B cell (primary cell): ENCODE measurements around the gene LGALS7. TPM values are rescaled to one million over a fixed set of nuclear protein-coding genes. Genes with fewer than 3 reads are reported as not detected.
"Not testable (repeated sequence)": the region's sequence is repeated elsewhere in the genome, so short reads cannot be mapped to it uniquely, and the experiment has no call there.

Experiments used
- ATAC-seq: fragments of 200-7000 bp; cut with Tn5 transposase; one replicate; pipeline ENCODE4 v1.10.0; 2021; ENCODE audit warnings: low read depth, mild to moderate bottlenecking, moderate number of reproducible peaks, moderate library complexity
- CTCF ChIA-PET: fragments of 350-600 bp; sonication (Branson Sonifier 250); formaldehyde crosslinking; loops from one replicate; lab custom pipeline; 2021; ENCODE audit warnings: antibody characterized with exemption, inconsistent platforms; lab: Charles Lee
- POLR2A ChIA-PET: fragments of 350-600 bp; sonication (Branson Sonifier 250); formaldehyde crosslinking; loops from one replicate; lab custom pipeline; 2021; ENCODE audit warnings: antibody characterized with exemption; lab: Charles Lee
- DNase-seq: peaks from one replicate; pipeline ENCODE4 v3.0.0; 2013
- H2AFZ ChIP-seq: 2 replicates; pipeline ENCODE4 v1.6.1; 2012; ENCODE audit warnings: mild to moderate bottlenecking, low read depth, low read length; ENCODE audit not compliant: insufficient read depth, poor library complexity, severe bottlenecking
- H3K27ac ChIP-seq, 2 donors: 1 replicate in 1 of 2; 2 replicates in 1 of 2; pipeline ENCODE4 v1.5.1; 2012 to 2013; ENCODE audit warnings: low read length in 2 of 2, mild to moderate bottlenecking in 2 of 2, moderate library complexity in 1 of 2
- H3K27me3 ChIP-seq, 4 experiments: fragments of 200-600 bp in 1 of 4; sonication (generic) in 1 of 4; replicated peaks in 1 of 4; 1 replicate in 2 of 4; 2 replicates in 2 of 4; pipeline versions ENCODE4 v1.6.1 to v1.7.0; 2013 to 2016; ENCODE audit warnings: low read length in 3 of 4, mild to moderate bottlenecking in 2 of 4, mixed read lengths in 1 of 4, moderate library complexity in 1 of 4; ENCODE audit not compliant: insufficient read depth in 4 of 4, control insufficient read depth in 3 of 4; ENCODE audit errors: control extremely low read depth in 1 of 4
- H3K36me3 ChIP-seq, 2 experiments: replicated peaks in 1 of 2; 1 replicate in 1 of 2; 2 replicates in 1 of 2; pipeline versions ENCODE4 v1.6.1 to v1.7.1; 2013; ENCODE audit warnings: low read length in 1 of 2; ENCODE audit not compliant: insufficient read depth in 2 of 2, control insufficient read depth in 1 of 2; ENCODE audit errors: control extremely low read depth in 1 of 2, extremely low read depth in 1 of 2
- H3K4me1 ChIP-seq, 2 donors: fragments of 200-600 bp in 1 of 2; sonication (generic) in 1 of 2; 1 replicate in 1 of 2; 2 replicates in 1 of 2; pipeline versions ENCODE4 v1.5.1 to v1.6.1; 2013 to 2017; ENCODE audit warnings: low read length in 2 of 2; ENCODE audit not compliant: control insufficient read depth in 2 of 2, insufficient read depth in 2 of 2
- H3K4me2 ChIP-seq: replicated peaks from 2 replicates; pipeline ENCODE3; 2012; ENCODE audit warnings: mild to moderate bottlenecking, low read depth, low read length; ENCODE audit not compliant: poor library complexity, severe bottlenecking
- H3K4me3 ChIP-seq, 5 experiments: fragments of 200-600 bp in 1 of 5; sonication (generic) in 1 of 5; 1 replicate in 3 of 5; 2 replicates in 2 of 5; pipeline versions ENCODE4 v1.5.1 to v1.7.0; 2011 to 2016; ENCODE audit warnings: low read length in 4 of 5, mild to moderate bottlenecking in 4 of 5, low read depth in 2 of 5, control low read depth in 1 of 5, moderate library complexity in 1 of 5; ENCODE audit not compliant: insufficient read depth in 1 of 5; ENCODE audit errors: control extremely low read depth in 1 of 5, extremely low read depth in 1 of 5
- H3K79me2 ChIP-seq: fragments of 200-600 bp; sonication (generic); one replicate; pipeline ENCODE4 v1.6.0; 2016; ENCODE audit warnings: low read length; ENCODE audit not compliant: control insufficient read depth, insufficient read depth
- H3K9ac ChIP-seq: fragments of 200-600 bp; sonication (generic); 2 replicates; pipeline ENCODE4 v1.6.1; 2017; ENCODE audit warnings: mild to moderate bottlenecking, low read length, moderate library complexity
- H3K9me3 ChIP-seq, 3 donors: one replicate each; pipeline versions ENCODE4 v1.6.1 to v1.7.1; 2013; ENCODE audit warnings: low read length in 2 of 3; ENCODE audit not compliant: control insufficient read depth in 2 of 3, insufficient read depth in 1 of 3; ENCODE audit errors: control extremely low read depth in 1 of 3
- H4K20me1 ChIP-seq: 2 replicates; pipeline ENCODE4 v1.6.0; 2012; ENCODE audit warnings: mild to moderate bottlenecking, low read length; ENCODE audit not compliant: insufficient read depth, control insufficient read depth, poor library complexity, severe bottlenecking
- H3K27ac Mint-ChIP-seq: one replicate; pipeline ENCODE4 v1.8.0; 2021; ENCODE audit warnings: mixed read lengths
- H3K27me3 Mint-ChIP-seq: one replicate; pipeline ENCODE4 v1.8.0; 2021; ENCODE audit warnings: mixed read lengths
- H3K4me1 Mint-ChIP-seq: one replicate; pipeline ENCODE4 v1.8.0; 2021; ENCODE audit warnings: mixed read lengths
- H3K4me3 Mint-ChIP-seq: one replicate; pipeline ENCODE4 v1.8.0; 2021; ENCODE audit warnings: mixed read lengths
- H3K9me3 Mint-ChIP-seq: one replicate; pipeline ENCODE4 v1.8.0; 2022; ENCODE audit warnings: mixed read lengths; ENCODE audit not compliant: insufficient read depth
- CTCF ChIP-seq: fragments of 200-600 bp; IDR thresholded peaks from one replicate; pipeline ENCODE4 v1.8.0; 2022; ENCODE audit warnings: antibody characterized with exemption, mild to moderate bottlenecking
- EZH2 ChIP-seq: IDR thresholded peaks from 2 replicates; pipeline ENCODE4 v1.6.1; 2012; ENCODE audit warnings: borderline replicate concordance, low read depth, mild to moderate bottlenecking, moderate library complexity, low read length; ENCODE audit not compliant: insufficient read depth, poor library complexity, severe bottlenecking
- WGBS: methylation state at CpG from one replicate; pipeline ENCODE4 v1.1.5; 2013; ENCODE audit warnings: missing lambda C conversion rate; ENCODE audit not compliant: insufficient coverage; 5-methylcytosine and 5-hydroxymethylcytosine counted together
- intact Hi-C: fragments of 100-400 bp; cut with micrococcal nuclease; formaldehyde crosslinking; loops from one replicate; pipeline ENCODE4 v1.10.0; 2022
- polyA plus RNA-seq: library from polyadenylated mRNA; depleted of rRNA; stranded (reverse); fragments of >200 nt; gene quantifications from 2 replicates; pipeline ENCODE4 v1.2.3, GENCODE V29; 2012
- total RNA-seq, 2 donors: library from RNA; stranded (reverse); fragments of 120-200 nt in 1 of 2; gene quantifications; 1 replicate in 1 of 2; 2 replicates in 1 of 2; pipeline versions ENCODE4 v1.2.3 to v1.2.4, GENCODE V29; 2013 to 2022

LGALS7 gene
- total and polyA plus RNA-seq, 2 donors (not counting 1 experiment from before 2014, with no cell fraction given): not detected

- H3K9ac ChIP-seq: no peak overlapping the region
- Mint-ChIP-seq H3K27ac (no peak overlapping the region), H3K4me3 (no peak overlapping the region), H3K4me1 (no peaks in the 10 kb centered on the region), H3K9me3 (no peaks in the 10 kb centered on the region), H3K27me3 (peaks cover 9% of the 10 kb centered on the region)
- H3K36me3 ChIP-seq: no peaks in the 10 kb centered on the region
- no peak overlapping the region for H3K4me3 ChIP-seq
- no peak overlapping the region for H2AFZ ChIP-seq
- 80% methylated on average over 7 of the region's 7 CpGs for WGBS
- TF ChIP-seq EZH2 (no peak), CTCF (no peak)
- no peak overlapping the region for H3K27ac ChIP-seq
- no peaks in the 10 kb centered on the region for H4K20me1 ChIP-seq
- H3K4me2 ChIP-seq: no peak overlapping the region
- intact Hi-C loops: no loop called here
- H3K4me1 ChIP-seq: no peaks in the 10 kb centered on the region
- ChIA-PET CTCF (interaction anchor here (1.2 kb wide), 1 partner anchor 9 kb away, joined by 5 read pairs; no protein-coding TSS in a partner anchor), POLR2A (no interaction called here)
- no peaks in the 10 kb centered on the region for H3K27me3 ChIP-seq
- ATAC-seq (no peak), DNase-seq (no peak)
- H3K9me3 ChIP-seq: no peaks in the 10 kb centered on the region
- H3K79me2 ChIP-seq: no peaks in the 10 kb centered on the region
Measured at GRCh38 chr19:38778733-38779132, 5.4 kb upstream of the LGALS7 start.

GRCh38 chr19:38774181-38774950 is 1.0 kb upstream of the LGALS7 start:
- no peaks in the 10 kb centered on the region for H3K27me3 ChIP-seq
- ATAC-seq (no peak), DNase-seq (no peak)
- Mint-ChIP-seq H3K4me3 (peak overlapping the region; percentile 44), H3K9me3 (no peaks in the 10 kb centered on the region), H3K27me3 (peaks cover 5% of the 10 kb centered on the region), H3K27ac (no peak overlapping the region), H3K4me1 (peaks cover 5% of the 10 kb centered on the region)
- WGBS: 95% methylated on average over 8 of the region's 13 CpGs
- H3K9ac ChIP-seq: no peak overlapping the region
- H2AFZ ChIP-seq: no peak overlapping the region
- intact Hi-C loops: no loop called here
- peaks cover 3 to 8% of the 10 kb centered on the region in 2 donors for H3K4me1 ChIP-seq
- POLR2A ChIA-PET: no interaction called here
- no peak overlapping the region for H3K27ac ChIP-seq
- no peak for TF ChIP-seq CTCF
- TF ChIP-seq EZH2: no peak
- H3K4me3 ChIP-seq: no peak overlapping the region
- no peaks in the 10 kb centered on the region for H4K20me1 ChIP-seq
- CTCF ChIA-PET: no interaction called here
- no peak overlapping the region for H3K4me2 ChIP-seq
- H3K9me3 ChIP-seq: peaks cover 0 to 5% (median 0%) of the 10 kb centered on the region in 3 donors
- H3K79me2 ChIP-seq: no peaks in the 10 kb centered on the region
- no peaks in the 10 kb centered on the region for H3K36me3 ChIP-seq

- H3K4me2 ChIP-seq, H3K27ac Mint-ChIP-seq, H2AFZ ChIP-seq, H4K20me1 ChIP-seq, H3K9me3 Mint-ChIP-seq, H3K4me3 ChIP-seq, H3K27me3 ChIP-seq, H3K27ac ChIP-seq, CTCF ChIA-PET, H3K79me2 ChIP-seq, POLR2A ChIA-PET, H3K9ac ChIP-seq, DNase-seq, H3K36me3 ChIP-seq, H3K27me3 Mint-ChIP-seq, H3K4me3 Mint-ChIP-seq, H3K9me3 ChIP-seq, ATAC-seq: not testable (repeated sequence)
- peaks cover 6 to 12% of the 10 kb centered on the region in 2 donors for H3K4me1 ChIP-seq
- H3K4me1 Mint-ChIP-seq: peaks cover 11% of the 10 kb centered on the region
- no CpG with 5 or more reads among the region's 30 CpGs for WGBS
- intact Hi-C loops: loop anchor here (2.0 kb wide), 1 partner anchor 59 kb away; the partner anchor contains the start of gene ECH1
Measured at GRCh38 chr19:38771569-38771968, 1.7 kb downstream of the LGALS7 start.
